NCI-H345 (cell line): ENCODE measurements around the gene AGPS.
"Not testable (repeated sequence)": the region's sequence is repeated elsewhere in the genome, so short reads cannot be mapped to it uniquely, and the experiment has no call there.

Experiments
- DNase-seq: peaks from one replicate; lab custom pipeline; 2025; lab: John Stamatoyannopoulos, UW

AGPS gene

GRCh38 chr2:177424120-177424519, 31.5 kb downstream of the AGPS start:
- not testable (repeated sequence) for DNase-seq

DNA sequence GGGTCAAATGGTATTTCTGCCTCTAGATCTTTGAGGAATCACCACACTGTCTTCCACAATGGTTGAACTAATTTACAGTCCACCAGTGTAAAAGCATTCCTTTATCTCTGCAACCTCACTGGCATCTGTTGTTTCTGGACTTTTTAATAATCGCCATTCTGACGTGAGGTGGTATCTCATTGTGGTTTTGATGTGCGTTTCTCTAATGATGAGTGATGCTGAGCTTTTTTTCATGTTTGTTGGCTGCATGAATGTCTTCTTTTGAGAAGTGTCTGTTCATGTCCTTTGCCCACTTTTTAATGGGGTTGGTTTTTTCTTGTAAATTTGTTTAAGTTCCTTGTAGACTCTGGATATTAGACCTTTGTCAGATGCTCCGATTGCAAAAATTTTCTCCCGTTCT, 32.0 kb downstream of the AGPS start:
- not testable (repeated sequence) for DNase-seq

DNA sequence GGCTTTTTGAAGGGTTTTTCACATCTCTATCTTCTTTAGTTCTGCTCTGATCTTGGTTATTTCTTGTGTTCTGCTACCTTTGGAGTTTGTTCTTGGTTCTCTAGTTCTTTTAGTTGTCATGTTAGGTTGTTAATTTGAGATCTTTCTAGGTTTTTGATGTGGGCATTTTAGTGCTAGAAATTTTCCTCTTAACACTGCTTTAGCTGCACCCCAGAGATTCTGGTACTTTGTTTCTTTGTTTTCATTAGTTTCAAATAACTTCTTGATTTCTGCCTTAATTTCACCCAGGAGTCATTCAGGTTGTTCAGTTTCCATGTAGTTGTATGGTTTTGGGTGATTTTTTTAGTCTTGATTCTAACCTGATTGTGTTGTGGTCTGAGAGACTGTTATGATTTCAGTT, 34.7 kb downstream of the AGPS start:
- DNase-seq = no peak

GRCh38 chr2:177427936-177428335, 35.4 kb downstream of the AGPS start:
- not testable (repeated sequence) for DNase-seq

DNA sequence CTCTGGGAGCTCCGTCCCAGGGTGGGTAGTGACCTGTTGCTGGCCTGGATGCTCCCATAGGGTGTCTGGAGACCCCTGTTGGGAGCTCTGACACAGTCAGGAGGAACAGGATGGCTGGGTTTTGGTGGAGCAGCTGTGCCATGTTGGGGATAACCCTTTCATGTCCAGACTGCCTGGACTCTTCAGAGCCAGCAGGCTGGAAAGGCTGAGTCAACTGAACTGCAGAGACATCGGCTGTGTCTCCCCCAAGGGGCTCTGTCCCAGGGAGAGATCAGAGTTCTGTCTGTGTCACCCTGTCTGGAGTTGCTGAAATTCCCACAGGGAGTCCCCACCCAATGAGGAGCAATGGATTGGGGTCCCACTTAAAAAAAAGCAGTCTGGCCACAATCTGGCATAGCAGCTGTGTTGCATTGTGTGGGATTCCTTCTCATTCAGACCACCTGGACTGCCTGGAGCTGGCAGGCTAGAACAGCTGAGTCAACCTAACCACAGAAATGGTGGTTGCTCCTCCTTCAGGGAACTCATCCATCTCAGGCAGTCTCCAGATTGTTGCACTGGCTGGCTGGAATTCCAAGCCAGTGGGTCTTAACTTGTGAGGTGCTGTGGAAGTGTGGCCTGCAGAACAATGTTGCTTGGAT, 37.2 kb downstream of the AGPS start:
- DNase-seq = no peak

DNA sequence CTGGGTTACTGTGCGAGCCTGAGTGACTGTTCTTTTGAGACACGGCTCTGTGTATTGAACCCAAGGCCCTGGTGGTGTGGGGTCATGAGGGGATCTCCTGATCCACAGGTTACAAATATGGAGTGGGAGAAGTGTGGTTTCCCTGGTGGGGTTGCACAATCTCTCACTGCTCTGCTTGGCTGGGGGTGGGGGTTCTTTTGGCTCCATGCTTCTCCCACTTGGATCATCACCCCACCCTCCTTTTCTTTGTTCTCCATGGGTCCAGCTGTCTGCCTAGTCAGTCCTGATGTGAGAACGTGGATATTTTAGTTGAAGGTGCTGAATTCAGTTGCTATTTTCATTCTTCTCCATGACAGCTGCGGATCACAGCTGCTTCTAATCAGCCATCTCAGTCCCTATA, 37.8 kb downstream of the AGPS start:
- DNase-seq = no peak

- DNase-seq = not testable (repeated sequence)
These were observed 38.6 kb downstream of the AGPS start for GRCh38 chr2:177431111-177431725.

DNA sequence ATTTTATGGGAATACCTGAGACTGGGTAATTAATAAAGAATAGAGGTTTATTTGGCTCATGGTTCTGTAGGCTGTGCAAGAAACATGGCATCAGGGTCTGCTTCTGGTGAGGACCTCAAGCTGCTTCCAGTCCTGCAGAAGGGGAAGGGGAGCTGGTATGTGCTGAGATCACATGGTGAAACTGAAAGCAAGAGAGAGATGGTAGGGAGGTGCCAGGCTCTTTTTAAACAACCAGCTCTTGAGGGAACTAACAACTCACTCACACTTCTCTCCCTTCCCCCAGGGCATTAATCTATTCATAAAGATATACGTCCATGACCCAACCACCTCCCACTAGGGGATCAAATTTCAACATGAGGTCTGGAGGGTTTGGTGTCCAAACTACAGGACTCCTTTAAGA, 40.1 kb downstream of the AGPS start:
- no peak for DNase-seq

DNA sequence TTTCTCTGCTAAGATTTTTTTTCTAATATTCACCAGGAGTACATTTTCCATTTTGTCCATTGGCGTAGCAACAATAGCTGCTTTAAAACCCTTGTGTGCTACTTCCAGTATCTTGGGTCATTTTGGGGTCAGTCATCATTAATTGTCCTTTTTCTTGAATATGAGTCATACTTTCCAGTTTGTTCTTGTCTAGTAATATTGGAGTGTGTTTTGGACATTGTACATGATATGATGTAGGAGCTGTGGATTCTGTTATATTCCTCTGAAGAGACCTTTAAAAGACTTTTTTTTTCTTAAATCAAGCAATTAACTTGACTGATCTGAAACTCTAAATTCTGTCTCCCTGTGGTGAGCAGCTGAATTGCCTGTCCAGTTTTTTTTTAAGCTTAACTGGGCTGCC, 40.8 kb downstream of the AGPS start:
- no peak for DNase-seq

- DNase-seq = no peak
These were observed 41.9 kb downstream of the AGPS start for GRCh38 chr2:177434475-177434874.

GRCh38 chr2:177445200-177445599, 52.6 kb downstream of the AGPS start:
- DNase-seq = no peak

DNA sequence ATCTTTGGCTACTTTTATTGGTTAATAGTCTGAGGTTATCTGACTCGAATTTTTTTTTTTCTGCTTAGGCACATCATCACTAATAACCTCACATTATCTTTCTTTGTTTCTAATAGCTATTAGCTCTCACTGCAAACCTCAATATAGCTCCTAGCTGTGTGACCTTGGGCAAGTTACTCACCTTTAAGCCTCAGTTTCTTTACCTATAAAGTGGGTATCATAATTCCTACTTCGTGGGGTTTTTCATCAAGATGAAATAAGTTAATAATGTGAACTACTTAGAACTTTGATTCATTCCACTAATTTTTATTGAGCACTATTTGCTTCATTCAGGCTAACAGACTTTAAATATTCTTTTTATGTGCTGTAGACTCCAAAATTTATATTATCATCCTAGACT, 55.5 kb downstream of the AGPS start:
- no peak for DNase-seq

- DNase-seq = no peak
These were observed 56.6 kb downstream of the AGPS start for GRCh38 chr2:177449159-177449558.

DNA sequence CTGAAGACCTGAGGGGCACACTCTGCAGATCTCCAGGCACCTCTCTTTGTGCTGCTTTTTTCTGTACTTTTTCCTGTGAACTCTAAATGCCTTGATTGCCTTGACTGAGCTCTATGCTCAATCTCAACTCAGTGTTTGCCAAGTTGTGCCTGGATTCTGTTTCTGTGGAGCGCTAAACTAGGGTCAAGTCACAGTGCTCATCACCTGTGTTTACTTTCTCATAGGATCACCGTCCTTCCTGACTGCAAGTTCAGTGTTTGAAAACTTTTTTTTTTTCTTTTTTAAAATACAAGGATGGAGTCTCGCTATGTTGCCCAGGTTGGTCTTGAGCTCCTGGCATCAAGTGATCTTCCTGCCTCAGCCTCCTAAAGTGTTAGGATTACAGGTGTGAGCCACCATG, 62.6 kb downstream of the AGPS start:
- no peak for DNase-seq

DNA sequence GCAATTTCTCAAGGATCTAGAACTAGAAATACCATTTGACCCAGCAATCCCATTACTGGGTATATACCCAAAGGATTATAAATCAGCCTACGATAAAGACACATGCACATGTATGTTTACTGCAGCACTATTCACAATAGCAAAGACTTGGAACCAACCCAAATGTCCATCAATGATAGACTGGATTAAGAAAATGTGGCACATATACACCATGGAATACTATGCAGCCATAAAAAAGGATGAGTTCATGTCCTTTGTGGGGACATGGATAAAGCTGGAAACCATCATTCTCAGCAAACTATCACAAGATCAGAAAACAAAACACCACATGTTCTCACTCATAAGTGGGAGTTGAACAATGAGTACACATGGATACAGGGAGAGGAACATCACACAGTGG, 67.2 kb downstream of the AGPS start:
- DNase-seq = not testable (repeated sequence)

DNA sequence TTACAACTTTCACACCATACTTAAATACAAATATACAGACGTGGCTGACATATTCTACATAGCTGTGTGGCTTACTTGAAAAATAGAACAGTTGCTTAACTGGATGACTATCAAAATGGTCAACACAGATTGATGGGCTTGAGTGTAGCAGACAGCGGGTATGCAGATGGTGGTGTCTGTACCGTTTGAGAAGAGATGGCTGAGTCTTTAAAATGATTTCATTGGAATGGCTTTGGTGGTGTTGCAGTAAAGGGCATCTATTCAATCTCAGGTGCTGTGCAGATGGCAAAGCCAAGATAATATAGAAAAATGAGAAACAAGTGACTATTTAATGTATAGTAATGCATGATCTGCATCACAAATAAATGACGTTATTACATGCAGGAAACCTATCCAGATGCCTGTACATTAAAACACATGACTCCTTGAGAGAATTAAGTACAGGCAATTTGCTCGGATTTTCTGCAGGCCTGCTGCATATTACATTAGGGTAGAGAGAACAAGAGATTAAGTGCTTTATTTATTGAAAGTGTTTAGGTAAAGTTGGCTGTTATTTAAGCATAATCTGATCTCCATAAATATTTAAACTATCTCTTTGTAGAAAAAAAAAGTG, 68.5 kb downstream of the AGPS start:
- DNase-seq = no peak

GRCh38 chr2:177464549-177464948, 72.0 kb downstream of the AGPS start:
- DNase-seq = no peak

DNA sequence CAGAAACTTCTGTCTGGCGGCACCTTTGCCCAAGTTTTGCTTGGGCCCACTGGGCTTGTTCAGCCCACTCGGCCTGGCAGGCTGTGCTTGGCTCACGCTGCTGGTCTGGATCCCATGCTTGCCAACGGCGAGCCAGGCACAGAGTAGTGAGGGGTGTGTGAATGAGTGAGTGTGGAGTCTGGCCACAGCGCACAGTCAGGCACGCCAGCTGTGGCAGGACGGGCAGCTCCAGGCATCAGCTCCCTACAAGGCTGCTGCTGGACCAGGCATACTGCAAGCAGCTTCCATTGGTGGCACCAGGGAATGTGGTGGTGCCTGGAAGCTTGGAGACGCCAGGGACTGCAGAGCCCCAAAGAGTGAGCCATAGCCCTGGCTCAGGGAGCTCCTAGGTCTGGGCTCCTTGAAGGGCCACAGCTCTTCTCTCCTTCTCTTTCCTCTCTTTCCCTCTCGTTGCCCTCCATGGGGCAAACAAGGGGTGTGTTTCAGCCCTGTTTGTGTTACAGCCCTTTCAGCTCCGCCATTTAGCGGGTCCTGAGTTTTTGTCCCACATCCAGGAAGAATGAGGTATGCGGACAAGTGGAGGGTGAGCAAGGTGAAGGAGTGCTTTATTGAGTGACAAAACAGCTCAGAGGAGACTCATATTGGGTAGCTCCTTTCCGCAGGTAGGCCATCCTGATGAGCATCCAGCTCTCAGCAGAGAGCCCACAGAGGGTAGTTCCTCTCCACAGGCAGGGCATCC, 73.0 kb downstream of the AGPS start:
- no peak for DNase-seq

GRCh38 chr2:177466337-177467195, 74.0 kb downstream of the AGPS start:
- DNase-seq = no peak

DNA sequence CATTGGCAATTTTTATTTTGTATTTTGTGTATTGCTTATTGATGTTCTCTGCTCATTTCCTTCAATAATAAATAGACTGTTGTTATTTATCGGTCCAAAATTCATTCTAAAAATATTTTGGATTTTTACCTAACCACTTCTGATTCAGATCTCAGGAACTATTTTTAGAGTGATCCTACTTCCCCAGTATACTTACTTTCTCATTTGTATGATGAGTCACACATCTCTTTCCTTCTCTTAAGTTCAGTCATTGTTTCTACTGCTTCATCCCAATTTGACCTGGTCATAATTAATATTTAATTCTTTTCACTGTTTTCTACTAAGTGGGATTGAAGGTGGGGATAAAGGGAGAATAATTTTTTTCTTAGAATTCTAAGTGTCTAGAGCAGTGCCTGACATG, 75.1 kb downstream of the AGPS start:
- no peak for DNase-seq

- DNase-seq = no peak
These were observed 79.4 kb downstream of the AGPS start for GRCh38 chr2:177471990-177472389.

DNA sequence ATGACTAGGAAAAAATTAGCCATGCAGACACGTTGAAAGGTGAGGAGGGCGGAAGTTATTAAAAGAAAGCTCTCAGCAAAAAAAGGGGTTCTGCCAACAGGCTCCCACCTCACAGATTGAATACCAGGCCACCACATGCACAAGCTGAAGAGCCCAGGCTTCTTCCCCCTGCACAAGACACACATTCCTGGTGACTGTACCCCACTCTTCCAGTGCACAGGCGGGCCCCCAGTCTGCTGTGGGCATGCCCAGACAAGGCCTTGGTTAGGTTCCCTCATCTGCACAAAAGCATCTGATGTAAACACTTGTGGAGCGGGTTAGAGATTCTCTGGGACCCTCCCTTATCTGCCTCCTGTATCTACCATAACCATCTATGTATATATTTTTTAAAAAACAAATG, 81.7 kb downstream of the AGPS start:
- no peak for DNase-seq
